Measurements from ENCODE around the gene ESRRA. TPM values are rescaled to one million over a fixed set of nuclear protein-coding genes. Genes with fewer than 3 reads are reported as not detected.

ESRRA gene
- total and polyA plus RNA-seq, 2 of the 4 experiments (the other 2 are of a cell fraction): 10.2 to 15.0 TPM

- H3K18ac ChIP-seq (ENCODE audit: low read depth, low read length): no peak overlapping the region
- H4K20me1 ChIP-seq (ENCODE audit: insufficient read depth, low read length): no peaks in the 10 kb centered on the region
- H3K4ac ChIP-seq (ENCODE audit: low read depth, low read length): no peak overlapping the region
- no peak overlapping the region for H4K91ac ChIP-seq (ENCODE audit: insufficient read depth, low read depth, low read length)
- H3K79me1 ChIP-seq (ENCODE audit: low read depth in 1 of 2, low read length in 2 of 2): peaks cover 0 to 3% of the 10 kb centered on the region in 2 experiments; a peak in 1 of 4 replicates
- no peak overlapping the region for H4K8ac ChIP-seq (ENCODE audit: low read depth in 2 of 2, low read length in 2 of 2)
- no peak overlapping the region for H3K27ac ChIP-seq (ENCODE audit: insufficient read depth, low read length)
- 75% methylated on average over 6 of the region's 33 CpGs; no CpG with 5 or more reads in 1 of the 2 experiments for WGBS, 2 experiments (ENCODE audit: extremely low coverage in 2 of 2, insufficient read length in 1 of 2)
- in situ Hi-C loops (cut with MboI; ENCODE audit: low sequenced_read_pairs): no loop called here
- H3K27me3 ChIP-seq (ENCODE audit: control insufficient read depth, insufficient read depth, low read length): no peaks in the 10 kb centered on the region
- POLR2A ChIA-PET (ENCODE audit: unreplicated experiment): no interaction called here
- no peak overlapping the region for H2BK15ac ChIP-seq (ENCODE audit: low read depth, low read length)
- H2AK9ac ChIP-seq (replicated peaks; ENCODE audit: low read depth, low read length, poor library complexity): no peak overlapping the region
- CTCF ChIA-PET: interaction anchor here (1.1 to 1.6 kb wide), 2 partner anchors 21 to 336 kb away, joined by 3 to 4 read pairs; no protein-coding TSS in a partner anchor
- H2BK5ac ChIP-seq (ENCODE audit: low read depth, low read length, poor library complexity, severe bottlenecking): no peak overlapping the region
- H3K9ac ChIP-seq (ENCODE audit: low read depth, low read length): no peak overlapping the region
- H2BK20ac ChIP-seq (ENCODE audit: low read depth, low read length): no peak overlapping the region
- no peak for TF ChIP-seq NFE2L2 (IDR thresholded peaks at IDR 0.05; ENCODE audit: low read depth, low read length)
- TF ChIP-seq RCOR1 (IDR thresholded peaks at IDR 0.05; ENCODE audit: insufficient replicate concordance, low read length): no peak
- TF ChIP-seq CTCF (conservative IDR thresholded peaks at IDR 0.05; ENCODE audit: low read depth, low read length): no peak
- TF ChIP-seq BHLHE40 (IDR thresholded peaks at IDR 0.05; ENCODE audit: low read depth, low read length): no peak
- TF ChIP-seq, protein P1, sequence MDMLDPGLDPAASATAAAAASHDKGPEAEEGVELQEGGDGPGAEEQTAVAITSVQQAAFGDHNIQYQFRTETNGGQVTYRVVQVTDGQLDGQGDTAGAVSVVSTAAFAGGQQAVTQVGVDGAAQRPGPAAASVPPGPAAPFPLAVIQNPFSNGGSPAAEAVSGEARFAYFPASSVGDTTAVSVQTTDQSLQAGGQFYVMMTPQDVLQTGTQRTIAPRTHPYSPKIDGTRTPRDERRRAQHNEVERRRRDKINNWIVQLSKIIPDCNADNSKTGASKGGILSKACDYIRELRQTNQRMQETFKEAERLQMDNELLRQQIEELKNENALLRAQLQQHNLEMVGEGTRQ (IDR thresholded peaks at IDR 0.05; ENCODE audit: low read depth, low read length): no peak
- no peak for TF ChIP-seq CEBPB (IDR thresholded peaks at IDR 0.05; ENCODE audit: low read depth, low read length)
- no peak for TF ChIP-seq POLR2A (IDR thresholded peaks at IDR 0.05; ENCODE audit: low read depth, low read length)
- TF ChIP-seq RFX5 (IDR thresholded peaks at IDR 0.05; ENCODE audit: low read depth, low read length): no peak
- TF ChIP-seq CHD1 (IDR thresholded peaks at IDR 0.05; ENCODE audit: low read depth, low read length): no peak
- no peak for TF ChIP-seq SMC3 (IDR thresholded peaks at IDR 0.05; ENCODE audit: low read depth, low read length)
- no peak for TF ChIP-seq MAFK (IDR thresholded peaks at IDR 0.05; ENCODE audit: low read depth, low read length)
- no peak for TF ChIP-seq MXI1 (IDR thresholded peaks at IDR 0.05; ENCODE audit: borderline replicate concordance, low read depth, low read length)
- no peak for TF ChIP-seq MAZ (IDR thresholded peaks at IDR 0.05; ENCODE audit: borderline replicate concordance, low read depth, low read length)
- TF ChIP-seq, protein P2, sequence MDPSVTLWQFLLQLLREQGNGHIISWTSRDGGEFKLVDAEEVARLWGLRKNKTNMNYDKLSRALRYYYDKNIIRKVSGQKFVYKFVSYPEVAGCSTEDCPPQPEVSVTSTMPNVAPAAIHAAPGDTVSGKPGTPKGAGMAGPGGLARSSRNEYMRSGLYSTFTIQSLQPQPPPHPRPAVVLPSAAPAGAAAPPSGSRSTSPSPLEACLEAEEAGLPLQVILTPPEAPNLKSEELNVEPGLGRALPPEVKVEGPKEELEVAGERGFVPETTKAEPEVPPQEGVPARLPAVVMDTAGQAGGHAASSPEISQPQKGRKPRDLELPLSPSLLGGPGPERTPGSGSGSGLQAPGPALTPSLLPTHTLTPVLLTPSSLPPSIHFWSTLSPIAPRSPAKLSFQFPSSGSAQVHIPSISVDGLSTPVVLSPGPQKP (IDR thresholded peaks at IDR 0.05; ENCODE audit: borderline replicate concordance, low read depth, low read length): no peak
- H3K4me3 ChIP-seq (ENCODE audit: insufficient read depth, low read depth, low read length): no peak overlapping the region
- no TSS peak for BruUV-seq (replicated peaks)
- H3K14ac ChIP-seq (replicated peaks; ENCODE audit: low read depth, low read length): no peak overlapping the region
- peaks cover 6% of the 10 kb centered on the region for H3K4me1 ChIP-seq (ENCODE audit: control insufficient read depth, insufficient read depth, low read length)
- H2BK120ac ChIP-seq (ENCODE audit: low read depth, low read length): no peak overlapping the region
- H2AFZ ChIP-seq (replicated peaks; ENCODE audit: low read length, poor library complexity): no peak overlapping the region
- DNase-seq (no peak), ATAC-seq (ENCODE audit: low read depth) (no peak)
- intact Hi-C loops (cut with micrococcal nuclease): no loop called here
- H2AK5ac ChIP-seq (ENCODE audit: low read depth, low read length): no peak overlapping the region
- no peaks in the 10 kb centered on the region for H3K36me3 ChIP-seq (ENCODE audit: control insufficient read depth, insufficient read depth, low read length)
- H3K4me2 ChIP-seq (ENCODE audit: low read depth, low read length): no peak overlapping the region
- H3K23ac ChIP-seq (ENCODE audit: low read depth, low read length): no peak overlapping the region
- no peak overlapping the region for H3K56ac ChIP-seq (ENCODE audit: extremely low read depth, insufficient read depth, low read length)
- H3K9me1 ChIP-seq (ENCODE audit: insufficient read depth, low read length): peaks cover 4% of the 10 kb centered on the region; the same call in 1 of the 2 replicates
- H3K9me3 ChIP-seq (ENCODE audit: control insufficient read depth, insufficient read depth, low read length): no peaks in the 10 kb centered on the region
- H4K5ac ChIP-seq (ENCODE audit: low read depth, low read length): no peak overlapping the region
- dilution Hi-C loops (cut with HindIII; ENCODE audit: low sequenced_read_pairs, unreplicated experiment): no loop called here
Measured at GRCh38 chr11:64352099-64352994, 47.0 kb downstream of the ESRRA start.

Measured in IMR-90 (cell line).